ENCODE results near the gene PNPLA4. TPM values are rescaled to one million over a fixed set of nuclear protein-coding genes. Genes with fewer than 3 reads are reported as not detected.
A peak's percentile ranks its signal among the peaks of the same experiment; 100 is the strongest.

Gene PNPLA4
- total RNA-seq, 2 experiments from 2014 or later: 6.0 to 7.7 TPM

GRCh38 chrX:7926914-7927258 is 327 bp downstream of the PNPLA4 start:
- DNase-seq (no peak), ATAC-seq (no peak)
- ChIA-PET POLR2A (no interaction called here), CTCF (no interaction called here)
- Mint-ChIP-seq H3K27ac (peak overlapping the region; percentile 97), H3K36me3 (ENCODE audit: low read depth) (no peaks in the 10 kb centered on the region), H3K4me3 (peak overlapping the region; percentile 87), H3K27me3 (ENCODE audit: low read depth) (no peaks in the 10 kb centered on the region), H3K9me3 (ENCODE audit: insufficient read depth) (no peaks in the 10 kb centered on the region), H3K4me1 (ENCODE audit: low read depth) (peaks cover 21% of the 10 kb centered on the region)

- Mint-ChIP-seq H3K27me3 (ENCODE audit: low read depth) (no peaks in the 10 kb centered on the region), H3K9me3 (ENCODE audit: insufficient read depth) (no peaks in the 10 kb centered on the region), H3K27ac (peak overlapping the region; percentile 97), H3K4me1 (ENCODE audit: low read depth) (peaks cover 21% of the 10 kb centered on the region), H3K4me3 (peak overlapping the region; percentile 87), H3K36me3 (ENCODE audit: low read depth) (no peaks in the 10 kb centered on the region)
- ATAC-seq (no peak), DNase-seq (no peak)
- POLR2A ChIA-PET: no interaction called here
- CTCF ChIA-PET: no interaction called here
These were observed 712 bp downstream of the PNPLA4 start for GRCh38 chrX:7926501-7926900.

GRCh38 chrX:7925867-7926472 is 1.2 kb downstream of the PNPLA4 start:
- ATAC-seq: peak; percentile 35
- peak; percentile 73 for DNase-seq
- Mint-ChIP-seq H3K36me3 (ENCODE audit: low read depth) (no peaks in the 10 kb centered on the region), H3K27me3 (ENCODE audit: low read depth) (no peaks in the 10 kb centered on the region), H3K27ac (no peak overlapping the region), H3K4me3 (peak overlapping the region; percentile 87), H3K4me1 (ENCODE audit: low read depth) (peaks cover 21% of the 10 kb centered on the region), H3K9me3 (ENCODE audit: insufficient read depth) (no peaks in the 10 kb centered on the region)
- POLR2A ChIA-PET: no interaction called here
- CTCF ChIA-PET: no interaction called here

GRCh38 chrX:7921750-7922149 is 5.5 kb downstream of the PNPLA4 start:
- Mint-ChIP-seq H3K9me3 (ENCODE audit: insufficient read depth) (no peaks in the 10 kb centered on the region), H3K27me3 (ENCODE audit: low read depth) (no peaks in the 10 kb centered on the region), H3K4me1 (ENCODE audit: low read depth) (peaks cover 9% of the 10 kb centered on the region), H3K36me3 (ENCODE audit: low read depth) (no peaks in the 10 kb centered on the region), H3K27ac (no peak overlapping the region), H3K4me3 (no peak overlapping the region)
- POLR2A ChIA-PET: no interaction called here
- DNase-seq (no peak), ATAC-seq (no peak)
- CTCF ChIA-PET: no interaction called here

- DNase-seq (no peak), ATAC-seq (no peak)
- ChIA-PET CTCF (no interaction called here), POLR2A (no interaction called here)
- no peaks in the 10 kb centered on the region for H3K27me3 Mint-ChIP-seq (ENCODE audit: low read depth)
- H3K4me1 Mint-ChIP-seq (ENCODE audit: low read depth): no peaks in the 10 kb centered on the region
- H3K27ac Mint-ChIP-seq: no peak overlapping the region
- no peaks in the 10 kb centered on the region for H3K9me3 Mint-ChIP-seq (ENCODE audit: insufficient read depth)
- H3K4me3 Mint-ChIP-seq: no peak overlapping the region
- H3K36me3 Mint-ChIP-seq (ENCODE audit: low read depth): no peaks in the 10 kb centered on the region
These were observed 18.4 kb downstream of the PNPLA4 start for GRCh38 chrX:7908821-7909220.

- no peaks in the 10 kb centered on the region for H3K27me3 Mint-ChIP-seq (ENCODE audit: low read depth)
- no peak overlapping the region for H3K27ac Mint-ChIP-seq
- H3K4me3 Mint-ChIP-seq: no peak overlapping the region
- H3K36me3 Mint-ChIP-seq (ENCODE audit: low read depth): no peaks in the 10 kb centered on the region
- no peaks in the 10 kb centered on the region for H3K9me3 Mint-ChIP-seq (ENCODE audit: insufficient read depth)
- POLR2A ChIA-PET: no interaction called here
- CTCF ChIA-PET: no interaction called here
- ATAC-seq (no peak), DNase-seq (no peak)
- no peaks in the 10 kb centered on the region for H3K4me1 Mint-ChIP-seq (ENCODE audit: low read depth)
These were observed 22.7 kb downstream of the PNPLA4 start for GRCh38 chrX:7904562-7904961.

GRCh38 chrX:7891928-7892327 is 35.3 kb downstream of the PNPLA4 start:
- H3K27me3 Mint-ChIP-seq (ENCODE audit: low read depth): peaks cover 2% of the 10 kb centered on the region
- no peaks in the 10 kb centered on the region for H3K9me3 Mint-ChIP-seq (ENCODE audit: insufficient read depth)
- no peaks in the 10 kb centered on the region for H3K36me3 Mint-ChIP-seq (ENCODE audit: low read depth)
- H3K4me3 Mint-ChIP-seq: no peak overlapping the region
- CTCF ChIA-PET: no interaction called here
- ATAC-seq: no peak
- peaks cover 6% of the 10 kb centered on the region for H3K4me1 Mint-ChIP-seq (ENCODE audit: low read depth)
- POLR2A ChIA-PET: no interaction called here
- no peak for DNase-seq
- no peak overlapping the region for H3K27ac Mint-ChIP-seq

GRCh38 chrX:7889680-7890079 is 37.5 kb downstream of the PNPLA4 start:
- H3K36me3 Mint-ChIP-seq (ENCODE audit: low read depth): no peaks in the 10 kb centered on the region
- POLR2A ChIA-PET: no interaction called here
- H3K27me3 Mint-ChIP-seq (ENCODE audit: low read depth): peaks cover 13% of the 10 kb centered on the region
- H3K4me3 Mint-ChIP-seq: no peak overlapping the region
- CTCF ChIA-PET: no interaction called here
- ATAC-seq (peak; percentile 19), DNase-seq (no peak)
- H3K27ac Mint-ChIP-seq: no peak overlapping the region
- H3K4me1 Mint-ChIP-seq (ENCODE audit: low read depth): peaks cover 6% of the 10 kb centered on the region
- H3K9me3 Mint-ChIP-seq (ENCODE audit: insufficient read depth): no peaks in the 10 kb centered on the region

GRCh38 chrX:7889135-7889534 is 38.1 kb downstream of the PNPLA4 start:
- Mint-ChIP-seq H3K9me3 (ENCODE audit: insufficient read depth) (no peaks in the 10 kb centered on the region), H3K4me1 (ENCODE audit: low read depth) (peaks cover 6% of the 10 kb centered on the region), H3K27me3 (ENCODE audit: low read depth) (peaks cover 13% of the 10 kb centered on the region), H3K4me3 (no peak overlapping the region), H3K36me3 (ENCODE audit: low read depth) (no peaks in the 10 kb centered on the region), H3K27ac (no peak overlapping the region)
- peak; percentile 89 for ATAC-seq
- POLR2A ChIA-PET: no interaction called here
- peak; percentile 21 for DNase-seq
- CTCF ChIA-PET: no interaction called here

GRCh38 chrX:7876957-7877356 is 50.3 kb downstream of the PNPLA4 start:
- Mint-ChIP-seq H3K9me3 (ENCODE audit: insufficient read depth) (no peaks in the 10 kb centered on the region), H3K27me3 (ENCODE audit: low read depth) (no peaks in the 10 kb centered on the region), H3K4me1 (ENCODE audit: low read depth) (no peaks in the 10 kb centered on the region), H3K4me3 (no peak overlapping the region), H3K27ac (no peak overlapping the region), H3K36me3 (ENCODE audit: low read depth) (no peaks in the 10 kb centered on the region)
- ATAC-seq (no peak), DNase-seq (no peak)
- POLR2A ChIA-PET: no interaction called here
- CTCF ChIA-PET: no interaction called here

- DNase-seq: no peak
- Mint-ChIP-seq H3K4me3 (no peak overlapping the region), H3K27me3 (ENCODE audit: low read depth) (no peaks in the 10 kb centered on the region), H3K9me3 (ENCODE audit: insufficient read depth) (no peaks in the 10 kb centered on the region), H3K4me1 (ENCODE audit: low read depth) (no peaks in the 10 kb centered on the region), H3K27ac (no peak overlapping the region), H3K36me3 (ENCODE audit: low read depth) (no peaks in the 10 kb centered on the region)
- CTCF ChIA-PET: no interaction called here
- POLR2A ChIA-PET: no interaction called here
- ATAC-seq: no peak
These were observed 55.2 kb downstream of the PNPLA4 start for GRCh38 chrX:7872042-7872441.

- ATAC-seq: no peak
- Mint-ChIP-seq H3K27me3 (ENCODE audit: low read depth) (no peaks in the 10 kb centered on the region), H3K4me1 (ENCODE audit: low read depth) (no peaks in the 10 kb centered on the region), H3K36me3 (ENCODE audit: low read depth) (no peaks in the 10 kb centered on the region), H3K9me3 (ENCODE audit: insufficient read depth) (no peaks in the 10 kb centered on the region), H3K4me3 (no peak overlapping the region), H3K27ac (no peak overlapping the region)
- ChIA-PET POLR2A (no interaction called here), CTCF (no interaction called here)
- DNase-seq: no peak
These were observed 75.0 kb downstream of the PNPLA4 start for GRCh38 chrX:7852166-7852565.
